ENCODE measurements around the gene C1RL.

DNA sequence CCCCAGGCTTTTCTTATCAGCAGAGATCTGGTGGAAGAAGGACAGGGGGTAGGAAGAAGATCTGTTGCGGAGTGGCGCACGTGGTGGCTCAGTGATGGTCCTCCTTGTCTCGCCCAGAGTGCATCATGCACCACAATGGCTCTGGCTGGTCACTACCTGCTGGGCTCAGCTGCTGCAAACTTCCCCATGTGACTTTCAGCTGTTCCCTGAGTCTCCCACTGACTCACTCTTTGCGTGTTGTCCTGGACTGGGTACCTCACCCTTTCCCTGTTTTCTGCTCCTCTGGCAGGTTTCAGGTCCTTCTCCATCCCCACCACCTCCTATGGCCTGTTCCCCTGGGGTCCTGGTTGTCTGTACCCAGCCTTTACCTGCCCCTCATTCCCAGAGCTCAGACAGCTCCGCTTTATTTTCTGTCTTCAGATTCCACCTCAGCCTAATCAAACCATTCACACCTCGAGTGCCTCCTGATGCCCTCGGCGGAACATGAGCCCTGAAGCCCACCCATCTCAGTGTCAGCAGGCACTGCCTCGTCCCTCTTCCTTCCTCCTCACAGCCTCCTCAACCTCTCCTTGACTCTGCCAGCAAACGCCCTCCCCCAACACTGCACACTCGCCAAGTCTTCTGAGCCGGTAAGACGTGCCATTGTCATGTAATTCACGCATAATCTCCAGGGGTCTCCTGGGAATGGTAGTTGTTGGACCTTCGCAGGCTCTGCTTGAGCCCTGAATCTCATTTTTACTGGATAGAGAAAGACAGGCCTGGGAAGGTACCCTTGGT, 18.6 kb downstream of the C1RL start:
- TF ChIP-seq, protein P1, sequence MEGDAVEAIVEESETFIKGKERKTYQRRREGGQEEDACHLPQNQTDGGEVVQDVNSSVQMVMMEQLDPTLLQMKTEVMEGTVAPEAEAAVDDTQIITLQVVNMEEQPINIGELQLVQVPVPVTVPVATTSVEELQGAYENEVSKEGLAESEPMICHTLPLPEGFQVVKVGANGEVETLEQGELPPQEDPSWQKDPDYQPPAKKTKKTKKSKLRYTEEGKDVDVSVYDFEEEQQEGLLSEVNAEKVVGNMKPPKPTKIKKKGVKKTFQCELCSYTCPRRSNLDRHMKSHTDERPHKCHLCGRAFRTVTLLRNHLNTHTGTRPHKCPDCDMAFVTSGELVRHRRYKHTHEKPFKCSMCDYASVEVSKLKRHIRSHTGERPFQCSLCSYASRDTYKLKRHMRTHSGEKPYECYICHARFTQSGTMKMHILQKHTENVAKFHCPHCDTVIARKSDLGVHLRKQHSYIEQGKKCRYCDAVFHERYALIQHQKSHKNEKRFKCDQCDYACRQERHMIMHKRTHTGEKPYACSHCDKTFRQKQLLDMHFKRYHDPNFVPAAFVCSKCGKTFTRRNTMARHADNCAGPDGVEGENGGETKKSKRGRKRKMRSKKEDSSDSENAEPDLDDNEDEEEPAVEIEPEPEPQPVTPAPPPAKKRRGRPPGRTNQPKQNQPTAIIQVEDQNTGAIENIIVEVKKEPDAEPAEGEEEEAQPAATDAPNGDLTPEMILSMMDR (conservative IDR thresholded peaks at IDR 0.05; ENCODE audit: low read depth, low read length): no peak
- no peak for TF ChIP-seq EZH2 (IDR thresholded peaks at IDR 0.05; ENCODE audit: borderline replicate concordance, low read depth, low read length, poor library complexity, severe bottlenecking)

All from A673 (cell line).